Ovary (tissue), 3 donors: ENCODE results near the gene C1orf116.

Experiments used
- CTCF ChIP-seq, 3 donors: fragments of 450-650 bp in 2 of 3; fragments of 200-600 bp in 1 of 3; IDR thresholded peaks; one replicate each; pipeline versions ENCODE4 v1.5.1 to v1.8.0; 2016 to 2022; ENCODE audit warnings: antibody characterized with exemption in 3 of 3, mild to moderate bottlenecking in 1 of 3
- EP300 ChIP-seq: sonication (generic); formaldehyde crosslinking; IDR thresholded peaks from one replicate; pipeline ENCODE4 v1.6.1; 2017; ENCODE audit warnings: antibody characterized with exemption
- POLR2A ChIP-seq: fragments of 450-650 bp; IDR thresholded peaks from one replicate; pipeline ENCODE4 v1.6.1; 2017; ENCODE audit warnings: antibody characterized with exemption, mild to moderate bottlenecking, moderate library complexity
- donor health status: DM: no; HTN: no; CAD: no.

DNA sequence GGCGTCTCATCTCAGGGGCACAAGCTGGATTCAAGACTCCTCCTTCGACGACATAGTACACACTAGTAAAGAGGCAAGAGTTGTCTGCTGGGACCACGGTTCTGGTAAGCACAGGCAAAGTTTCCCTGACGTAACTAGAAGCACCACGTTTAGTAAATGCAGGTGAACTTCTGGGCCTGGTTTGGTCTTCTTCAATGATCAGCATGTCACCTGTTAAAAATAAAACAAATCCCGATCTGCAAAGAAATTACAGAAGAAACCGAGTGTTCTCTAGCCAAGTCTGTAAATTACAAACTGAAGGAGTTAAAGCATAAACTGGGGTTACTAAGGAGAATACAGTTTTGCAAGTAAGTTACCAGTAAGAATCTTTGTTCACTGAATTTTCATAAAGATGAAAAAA lies 17.0 kb upstream of the C1orf116 start:
- TF ChIP-seq POLR2A (no peak), CTCF (IDR thresholded peaks at IDR 0.05) (no peak), EP300 (no peak)
